HG02840 (cell line): ENCODE measurements around the gene NDST4.
"Not testable (repeated sequence)": the region's sequence is repeated elsewhere in the genome, so short reads cannot be mapped to it uniquely, and the experiment has no call there.

Source experiments
- ATAC-seq: cut with Tn5 transposase; IDR thresholded peaks from one replicate; pipeline ENCODE4 v1.9.1; 2021; ENCODE audit warnings: mild to moderate bottlenecking, moderate library complexity, moderate number of reproducible peaks; ENCODE audit not compliant: unreplicated experiment, low FRiP score

NDST4 gene

GRCh38 chr4:115058533-115058932, 54.9 kb downstream of the NDST4 start:
- no peak for ATAC-seq

GRCh38 chr4:115054836-115055235, 58.6 kb downstream of the NDST4 start:
- ATAC-seq = no peak

GRCh38 chr4:115053313-115053712, 60.1 kb downstream of the NDST4 start:
- ATAC-seq = no peak

GRCh38 chr4:115042496-115042895, 70.9 kb downstream of the NDST4 start:
- no peak for ATAC-seq

- no peak for ATAC-seq
Measured at GRCh38 chr4:115030281-115030680, 83.1 kb downstream of the NDST4 start.

- ATAC-seq = no peak
Measured at GRCh38 chr4:115028682-115029410, 84.6 kb downstream of the NDST4 start.

- no peak for ATAC-seq
Measured at GRCh38 chr4:114999880-115000279, 113.5 kb downstream of the NDST4 start.

- no peak for ATAC-seq
Measured at GRCh38 chr4:114998316-114998715, 115.1 kb downstream of the NDST4 start.

GRCh38 chr4:114997576-114998247, 115.7 kb downstream of the NDST4 start:
- ATAC-seq = no peak

- no peak for ATAC-seq
Measured at GRCh38 chr4:114986133-114986532, 127.3 kb downstream of the NDST4 start.

- ATAC-seq = no peak
Measured at GRCh38 chr4:114980932-114981708, 132.3 kb downstream of the NDST4 start.

GRCh38 chr4:114980399-114980798, 133.0 kb downstream of the NDST4 start:
- not testable (repeated sequence) for ATAC-seq

GRCh38 chr4:114976901-114977300, 136.5 kb downstream of the NDST4 start:
- ATAC-seq = no peak

GRCh38 chr4:114964026-114964425, 149.4 kb downstream of the NDST4 start:
- no peak for ATAC-seq

GRCh38 chr4:114945616-114946015, 167.8 kb downstream of the NDST4 start:
- no peak for ATAC-seq

GRCh38 chr4:114941503-114941902, 171.9 kb downstream of the NDST4 start:
- ATAC-seq = no peak

- no peak for ATAC-seq
Measured at GRCh38 chr4:114927881-114928280, 185.5 kb downstream of the NDST4 start.

GRCh38 chr4:114926583-114926982, 186.8 kb downstream of the NDST4 start:
- ATAC-seq = no peak

GRCh38 chr4:114924311-114924710, 189.1 kb downstream of the NDST4 start:
- ATAC-seq = no peak

- ATAC-seq = no peak
Measured at GRCh38 chr4:114922592-114922933, 190.9 kb downstream of the NDST4 start.

GRCh38 chr4:114921790-114922591, 191.4 kb downstream of the NDST4 start:
- no peak for ATAC-seq
